HL-60 (cell line): ENCODE measurements around the gene HARBI1.

ENCODE experiments used
- SPI1 ChIP-seq: IDR thresholded peaks from 2 replicates; pipeline ENCODE4 v1.6.1; 2012; ENCODE audit warnings: low read depth, mild to moderate bottlenecking, borderline replicate concordance
- TF ChIP-seq, protein P1 (sequence below): IDR thresholded peaks from one replicate; pipeline ENCODE4 v1.5.1; 2011; ENCODE audit warnings: low read length, control low read depth, inconsistent platforms; ENCODE audit not compliant: insufficient read depth
- TF ChIP-seq, protein P2 (sequence below): IDR thresholded peaks from 2 replicates; pipeline ENCODE4 v1.6.1; 2012; ENCODE audit warnings: low read depth; ENCODE audit not compliant: insufficient replicate concordance

DNA sequence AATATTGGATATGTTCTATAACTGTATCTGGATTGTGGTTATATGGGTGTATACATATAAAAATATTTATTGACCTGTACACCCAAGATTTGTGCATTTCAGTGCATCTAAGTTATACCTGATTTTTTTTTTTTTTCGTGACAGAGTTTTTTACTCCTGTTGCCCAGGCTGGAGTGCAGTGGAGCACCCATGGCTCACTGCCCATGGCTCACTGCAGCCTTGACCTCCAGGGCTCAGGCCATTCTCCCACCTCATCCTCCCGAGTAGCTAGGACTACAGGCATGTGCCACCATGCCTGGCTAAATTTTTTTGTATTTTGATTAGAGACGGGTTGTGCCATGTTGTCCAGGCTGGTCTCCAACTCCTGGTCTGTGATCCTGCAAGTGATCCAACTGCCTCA, 24.6 kb upstream of the HARBI1 start:
- TF ChIP-seq, protein P1, sequence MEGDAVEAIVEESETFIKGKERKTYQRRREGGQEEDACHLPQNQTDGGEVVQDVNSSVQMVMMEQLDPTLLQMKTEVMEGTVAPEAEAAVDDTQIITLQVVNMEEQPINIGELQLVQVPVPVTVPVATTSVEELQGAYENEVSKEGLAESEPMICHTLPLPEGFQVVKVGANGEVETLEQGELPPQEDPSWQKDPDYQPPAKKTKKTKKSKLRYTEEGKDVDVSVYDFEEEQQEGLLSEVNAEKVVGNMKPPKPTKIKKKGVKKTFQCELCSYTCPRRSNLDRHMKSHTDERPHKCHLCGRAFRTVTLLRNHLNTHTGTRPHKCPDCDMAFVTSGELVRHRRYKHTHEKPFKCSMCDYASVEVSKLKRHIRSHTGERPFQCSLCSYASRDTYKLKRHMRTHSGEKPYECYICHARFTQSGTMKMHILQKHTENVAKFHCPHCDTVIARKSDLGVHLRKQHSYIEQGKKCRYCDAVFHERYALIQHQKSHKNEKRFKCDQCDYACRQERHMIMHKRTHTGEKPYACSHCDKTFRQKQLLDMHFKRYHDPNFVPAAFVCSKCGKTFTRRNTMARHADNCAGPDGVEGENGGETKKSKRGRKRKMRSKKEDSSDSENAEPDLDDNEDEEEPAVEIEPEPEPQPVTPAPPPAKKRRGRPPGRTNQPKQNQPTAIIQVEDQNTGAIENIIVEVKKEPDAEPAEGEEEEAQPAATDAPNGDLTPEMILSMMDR, result no peak
- no peak for TF ChIP-seq SPI1
- TF ChIP-seq, protein P2, sequence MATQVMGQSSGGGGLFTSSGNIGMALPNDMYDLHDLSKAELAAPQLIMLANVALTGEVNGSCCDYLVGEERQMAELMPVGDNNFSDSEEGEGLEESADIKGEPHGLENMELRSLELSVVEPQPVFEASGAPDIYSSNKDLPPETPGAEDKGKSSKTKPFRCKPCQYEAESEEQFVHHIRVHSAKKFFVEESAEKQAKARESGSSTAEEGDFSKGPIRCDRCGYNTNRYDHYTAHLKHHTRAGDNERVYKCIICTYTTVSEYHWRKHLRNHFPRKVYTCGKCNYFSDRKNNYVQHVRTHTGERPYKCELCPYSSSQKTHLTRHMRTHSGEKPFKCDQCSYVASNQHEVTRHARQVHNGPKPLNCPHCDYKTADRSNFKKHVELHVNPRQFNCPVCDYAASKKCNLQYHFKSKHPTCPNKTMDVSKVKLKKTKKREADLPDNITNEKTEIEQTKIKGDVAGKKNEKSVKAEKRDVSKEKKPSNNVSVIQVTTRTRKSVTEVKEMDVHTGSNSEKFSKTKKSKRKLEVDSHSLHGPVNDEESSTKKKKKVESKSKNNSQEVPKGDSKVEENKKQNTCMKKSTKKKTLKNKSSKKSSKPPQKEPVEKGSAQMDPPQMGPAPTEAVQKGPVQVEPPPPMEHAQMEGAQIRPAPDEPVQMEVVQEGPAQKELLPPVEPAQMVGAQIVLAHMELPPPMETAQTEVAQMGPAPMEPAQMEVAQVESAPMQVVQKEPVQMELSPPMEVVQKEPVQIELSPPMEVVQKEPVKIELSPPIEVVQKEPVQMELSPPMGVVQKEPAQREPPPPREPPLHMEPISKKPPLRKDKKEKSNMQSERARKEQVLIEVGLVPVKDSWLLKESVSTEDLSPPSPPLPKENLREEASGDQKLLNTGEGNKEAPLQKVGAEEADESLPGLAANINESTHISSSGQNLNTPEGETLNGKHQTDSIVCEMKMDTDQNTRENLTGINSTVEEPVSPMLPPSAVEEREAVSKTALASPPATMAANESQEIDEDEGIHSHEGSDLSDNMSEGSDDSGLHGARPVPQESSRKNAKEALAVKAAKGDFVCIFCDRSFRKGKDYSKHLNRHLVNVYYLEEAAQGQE, result no peak
